AG04449 (cell line): ENCODE results near the gene SSX2IP.

ENCODE experiments used
- CTCF ChIA-PET: fragments of 350-600 bp; formaldehyde crosslinking; extraction: SDS; loops from one replicate; lab custom pipeline; 2021; ENCODE audit warnings: antibody characterized with exemption; lab: Yijun Ruan, JAX
- POLR2A ChIA-PET: fragments of 400-600, 350-600 bp; formaldehyde crosslinking; extraction: SDS; loops from one replicate; lab custom pipeline; 2020; ENCODE audit warnings: antibody characterized with exemption, inconsistent platforms; lab: Yijun Ruan, JAX
- DNase-seq: peaks from one replicate; pipeline ENCODE4 v3.0.0-alpha.2; 2010; ENCODE audit warnings: low read depth, low spot score
- H3K4me3 ChIP-seq: 2 replicates; pipeline ENCODE4 v1.5.1; 2011; ENCODE audit warnings: low read depth, mild to moderate bottlenecking, control low read depth, low read length
- CTCF ChIP-seq: IDR thresholded peaks from one replicate; pipeline ENCODE4 v1.5.1; 2011; ENCODE audit warnings: mild to moderate bottlenecking, moderate library complexity, low read length, control low read depth, inconsistent platforms; ENCODE audit not compliant: insufficient read depth; ENCODE audit errors: missing control alignments

SSX2IP gene

GRCh38 chr1:84634536-84635205, 55.6 kb downstream of the SSX2IP start:
- POLR2A ChIA-PET: no interaction called here
- no peak overlapping the region for H3K4me3 ChIP-seq
- no peak for TF ChIP-seq CTCF
- DNase-seq: no peak
- CTCF ChIA-PET: interaction anchor here (0.8 to 1.1 kb wide), 3 partner anchors 10 to 14 kb away, joined by 3 read pairs; no protein-coding TSS in a partner anchor

GRCh38 chr1:84632673-84633434, 57.4 kb downstream of the SSX2IP start:
- H3K4me3 ChIP-seq: no peak overlapping the region
- DNase-seq: no peak
- CTCF ChIA-PET: interaction anchor here (0.7 to 5.0 kb wide), 5 partner anchors 12 to 492 kb away, joined by 3 to 52 read pairs (median 3); no protein-coding TSS in a partner anchor
- POLR2A ChIA-PET: no interaction called here
- TF ChIP-seq CTCF: no peak

GRCh38 chr1:84632137-84632536, 58.1 kb downstream of the SSX2IP start:
- DNase-seq: no peak
- TF ChIP-seq CTCF: no peak
- ChIA-PET CTCF (interaction anchor here (0.6 to 5.0 kb wide), 6 partner anchors 11 to 491 kb away, joined by 3 to 52 read pairs (median 3); no protein-coding TSS in a partner anchor), POLR2A (no interaction called here)
- H3K4me3 ChIP-seq: no peak overlapping the region

- ChIA-PET POLR2A (no interaction called here), CTCF (interaction anchor here (1.0 to 2.4 kb wide), 4 partner anchors 9 to 128 kb away, joined by 3 to 18 read pairs (median 4); partner anchors contain the start of genes GNG5 and SPATA1)
- TF ChIP-seq CTCF: no peak
- no peak for DNase-seq
- no peak overlapping the region for H3K4me3 ChIP-seq
Observed at GRCh38 chr1:84624876-84625275, 65.4 kb downstream of the SSX2IP start.

GRCh38 chr1:84621553-84621952, 68.7 kb downstream of the SSX2IP start:
- ChIA-PET CTCF (interaction anchor here (0.6 to 6.2 kb wide), 11 partner anchors 8 to 184 kb away, joined by 3 to 52 read pairs (median 6); no protein-coding TSS in a partner anchor), POLR2A (interaction anchor here (1.3 kb wide), 1 partner anchor 48 kb away, joined by 4 read pairs; no protein-coding TSS in a partner anchor)
- DNase-seq: no peak
- H3K4me3 ChIP-seq: no peak overlapping the region
- no peak for TF ChIP-seq CTCF
